GM20431 (cell line): ENCODE results near the gene HNRNPA0.

Source experiments
- in situ Hi-C: fragments of 300-500 bp; cut with MseI, MboI; formaldehyde crosslinking; loops from one replicate; pipeline ENCODE4 v1.15.0; 2020; ENCODE audit warnings: low sequenced_read_pairs; ENCODE audit not compliant: unreplicated experiment

Gene HNRNPA0

GRCh38 chr5:137695651-137696428 is 58.3 kb downstream of the HNRNPA0 start:
- in situ Hi-C loops, result no loop called here
